IPS-11a (cell line): ENCODE data around the gene GDE1.
"Not testable (repeated sequence)": the region's sequence is repeated elsewhere in the genome, so short reads cannot be mapped to it uniquely, and the experiment has no call there.

ENCODE experiments used
- H3K4me3 ChIP-seq: one replicate; pipeline ENCODE4 v1.5.1; 2013; ENCODE audit warnings: low read depth, low read length, control low read depth

GDE1 gene, protein sequence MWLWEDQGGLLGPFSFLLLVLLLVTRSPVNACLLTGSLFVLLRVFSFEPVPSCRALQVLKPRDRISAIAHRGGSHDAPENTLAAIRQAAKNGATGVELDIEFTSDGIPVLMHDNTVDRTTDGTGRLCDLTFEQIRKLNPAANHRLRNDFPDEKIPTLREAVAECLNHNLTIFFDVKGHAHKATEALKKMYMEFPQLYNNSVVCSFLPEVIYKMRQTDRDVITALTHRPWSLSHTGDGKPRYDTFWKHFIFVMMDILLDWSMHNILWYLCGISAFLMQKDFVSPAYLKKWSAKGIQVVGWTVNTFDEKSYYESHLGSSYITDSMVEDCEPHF

DNA sequence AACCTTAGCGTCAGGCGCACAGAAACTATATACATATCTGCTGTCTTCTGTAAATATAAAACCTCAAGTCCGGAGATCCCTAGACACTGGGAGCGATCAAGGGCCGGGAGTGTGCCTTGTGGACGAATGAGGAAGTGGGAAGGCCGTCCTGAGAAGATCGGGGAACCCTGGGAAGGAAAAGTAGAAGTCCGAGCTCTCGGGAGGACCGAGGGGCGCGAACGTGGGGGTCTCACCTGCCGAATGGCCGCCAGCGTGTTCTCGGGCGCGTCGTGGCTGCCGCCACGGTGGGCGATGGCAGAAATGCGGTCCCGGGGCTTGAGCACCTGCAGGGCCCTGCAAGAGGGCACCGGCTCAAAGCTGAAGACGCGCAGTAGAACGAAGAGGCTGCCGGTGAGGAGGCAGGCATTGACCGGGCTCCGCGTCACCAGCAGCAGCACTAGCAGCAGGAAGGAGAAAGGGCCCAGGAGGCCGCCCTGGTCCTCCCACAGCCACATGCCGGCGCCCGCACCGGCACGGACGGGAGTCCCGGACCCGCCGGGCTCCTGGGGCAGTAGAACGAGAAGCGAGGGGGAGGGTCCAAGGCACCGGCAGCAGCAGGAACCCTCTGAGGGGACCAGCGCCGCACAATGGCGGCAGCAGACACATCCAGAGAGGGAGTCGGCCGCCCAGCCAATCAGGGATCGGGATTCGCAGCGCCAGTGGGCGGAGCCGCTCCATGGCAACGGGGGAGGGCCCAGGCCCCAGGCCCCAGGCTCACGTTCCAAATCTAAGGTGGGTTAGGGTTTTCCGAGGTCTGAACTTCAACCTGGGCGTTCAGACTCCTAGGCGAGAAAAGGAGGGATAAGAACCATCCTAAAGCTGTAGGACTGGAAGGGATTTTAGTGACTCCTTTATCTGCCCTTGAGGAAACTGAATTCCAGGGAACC lies at the start of gene GDE1:
Gene GDE1 (minus strand): TSS at position 628 of the 926 bp plus-strand sequence. CDS start 134 bp downstream, at position 494.
- H3K4me3 ChIP-seq, result peak within 1 kb of the TSS; percentile 82

DNA sequence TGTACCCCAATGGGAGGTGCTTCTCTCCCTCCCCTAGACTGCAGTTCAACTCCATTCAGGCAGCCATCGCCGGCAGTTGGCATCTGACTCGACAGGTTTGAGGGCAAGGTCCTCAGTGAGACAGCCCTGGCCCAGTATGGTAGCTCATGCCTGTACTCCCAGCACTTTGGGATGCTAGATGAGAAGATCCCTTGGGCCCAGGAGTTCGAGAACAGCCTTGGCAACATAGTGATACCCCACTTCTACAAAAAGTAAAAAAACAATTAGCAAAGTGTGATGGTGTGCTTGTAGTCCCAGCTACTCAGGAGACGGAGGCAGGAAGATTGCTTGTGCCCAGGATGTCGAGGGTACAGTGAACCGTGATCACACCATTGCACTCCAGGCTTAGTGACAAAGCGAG lies 45.7 kb upstream of the GDE1 start:
- H3K4me3 ChIP-seq, result no peak overlapping the region

DNA sequence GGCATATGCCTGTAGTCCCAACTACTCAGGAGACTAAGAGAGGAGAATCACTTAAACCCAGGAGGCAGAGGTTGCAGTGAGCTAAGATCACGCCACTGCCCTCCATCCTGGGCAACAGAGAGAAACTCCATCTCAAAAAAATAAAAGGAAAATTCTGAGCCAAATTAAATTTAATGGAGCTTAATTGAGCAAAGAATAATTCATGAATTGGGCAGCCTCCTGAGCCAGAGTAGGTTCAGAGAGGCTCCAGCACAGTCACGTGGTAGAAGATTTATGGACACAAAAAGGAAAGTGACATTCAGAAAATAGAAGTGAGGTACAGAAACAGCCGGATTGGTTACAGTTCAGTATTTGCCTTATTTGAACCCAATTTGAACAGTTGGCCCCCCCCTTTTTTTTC lies 44.5 kb upstream of the GDE1 start:
- no peak overlapping the region for H3K4me3 ChIP-seq

DNA sequence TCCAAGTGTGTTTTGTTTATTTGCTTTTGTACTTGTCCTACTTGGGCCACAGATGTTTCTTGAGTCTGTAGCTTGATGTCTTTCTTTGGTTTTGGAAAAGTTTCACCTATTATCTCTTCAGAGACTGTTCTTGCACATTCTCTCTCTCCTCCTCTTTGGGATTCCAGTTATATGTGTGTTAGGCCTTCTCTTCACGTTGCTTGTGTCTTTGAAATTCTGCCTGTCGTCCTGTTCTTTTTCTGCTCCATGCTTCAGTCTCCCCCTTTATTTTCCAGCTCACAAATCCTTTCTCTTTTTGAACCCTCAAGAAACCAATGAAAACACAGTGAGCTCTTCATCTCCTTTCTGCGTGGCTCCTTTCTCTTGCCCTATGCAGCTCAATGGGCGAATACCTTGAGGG lies 41.5 kb upstream of the GDE1 start:
- no peak overlapping the region for H3K4me3 ChIP-seq

DNA sequence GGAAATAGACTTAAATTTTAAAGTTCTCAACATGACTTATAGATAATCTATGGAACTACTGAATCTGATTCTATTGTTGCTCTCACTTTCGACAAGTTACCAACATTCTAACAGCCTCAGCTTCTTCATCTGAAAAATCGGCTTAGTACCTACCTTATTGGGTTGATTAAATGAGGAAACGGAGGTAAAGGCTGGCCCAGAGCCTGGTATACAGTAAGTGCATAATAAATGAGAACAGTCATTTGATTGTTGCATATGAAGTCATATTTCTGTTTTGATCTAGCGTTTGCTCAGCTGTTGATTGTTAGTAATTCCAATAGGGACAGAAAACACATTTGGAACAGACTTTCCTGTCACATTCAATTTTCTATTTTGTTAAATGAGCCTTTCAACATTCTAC lies 38.2 kb upstream of the GDE1 start:
- H3K4me3 ChIP-seq, result no peak overlapping the region

DNA sequence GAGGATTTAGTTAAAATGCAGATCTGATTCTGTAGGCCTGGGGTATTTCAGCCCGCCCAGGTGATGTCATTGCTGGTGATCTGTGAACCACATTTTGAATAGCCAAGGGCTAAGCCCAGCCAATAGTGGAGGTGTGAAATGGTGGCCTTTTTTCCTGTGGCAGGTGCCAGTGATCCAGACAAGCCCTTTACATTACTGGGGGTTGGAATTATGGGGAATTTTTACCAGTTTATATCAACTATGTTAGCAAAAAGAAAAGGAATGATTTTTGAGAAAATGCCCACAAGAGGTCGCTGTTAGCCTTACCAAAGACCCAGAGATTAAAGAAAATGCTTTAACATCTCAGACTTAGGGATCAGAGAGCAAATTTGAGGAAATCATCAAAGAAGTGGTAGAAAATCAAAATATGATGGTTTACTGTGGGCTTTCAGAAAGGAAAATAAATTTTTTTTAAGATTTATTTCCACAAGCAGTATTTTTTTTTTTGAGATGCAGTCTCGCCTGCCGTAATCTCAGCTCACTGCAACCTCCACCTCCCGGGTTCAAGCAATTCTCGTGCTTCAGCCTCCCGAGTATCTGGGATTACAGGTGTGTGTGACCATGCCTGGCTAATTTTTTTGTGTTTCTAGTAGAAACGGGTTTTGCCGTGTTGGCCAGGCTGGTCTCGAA lies 37.5 kb upstream of the GDE1 start:
- no peak overlapping the region for H3K4me3 ChIP-seq

DNA sequence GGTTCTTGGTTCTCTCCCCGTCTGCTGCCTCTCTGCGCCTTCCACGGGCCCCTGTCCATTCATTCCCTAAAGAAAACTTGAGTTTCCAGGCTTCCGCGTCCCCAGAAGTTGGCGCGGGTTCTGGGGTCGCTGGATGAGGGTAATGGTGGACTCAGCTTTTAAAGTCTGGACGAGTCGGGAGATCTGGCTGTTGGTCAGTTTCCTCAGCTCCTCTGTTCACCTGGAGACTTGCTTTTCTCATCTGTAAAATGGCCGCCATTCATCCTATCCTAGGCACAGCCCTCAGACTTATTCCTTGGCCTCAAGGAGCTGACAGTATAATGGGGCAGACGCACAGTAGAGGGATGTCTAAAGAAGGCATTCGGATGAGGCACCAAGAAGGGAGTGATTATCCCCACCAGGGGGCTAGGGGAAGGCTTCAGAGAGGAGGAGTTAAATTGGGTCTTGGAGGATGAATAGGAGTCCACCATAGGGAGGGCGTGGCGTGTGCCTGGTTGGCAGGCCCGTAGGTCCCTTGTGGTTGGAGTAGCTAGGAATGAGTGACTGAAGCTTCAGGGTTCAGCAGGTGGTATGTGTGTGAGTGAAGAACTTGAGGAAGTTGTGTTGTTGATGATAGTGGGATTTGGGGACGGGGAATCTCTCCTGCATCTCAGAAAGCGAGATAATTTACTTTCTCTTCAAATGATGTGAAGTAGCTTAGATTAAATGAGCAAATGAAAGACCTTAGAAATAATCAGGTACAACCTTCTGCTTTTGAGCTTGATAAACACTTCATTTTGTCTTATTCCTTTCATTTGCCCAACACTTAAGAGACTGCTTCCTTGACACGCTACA lies 34.3 kb upstream of the GDE1 start:
- H3K4me3 ChIP-seq, result peak overlapping the region; percentile 88

DNA sequence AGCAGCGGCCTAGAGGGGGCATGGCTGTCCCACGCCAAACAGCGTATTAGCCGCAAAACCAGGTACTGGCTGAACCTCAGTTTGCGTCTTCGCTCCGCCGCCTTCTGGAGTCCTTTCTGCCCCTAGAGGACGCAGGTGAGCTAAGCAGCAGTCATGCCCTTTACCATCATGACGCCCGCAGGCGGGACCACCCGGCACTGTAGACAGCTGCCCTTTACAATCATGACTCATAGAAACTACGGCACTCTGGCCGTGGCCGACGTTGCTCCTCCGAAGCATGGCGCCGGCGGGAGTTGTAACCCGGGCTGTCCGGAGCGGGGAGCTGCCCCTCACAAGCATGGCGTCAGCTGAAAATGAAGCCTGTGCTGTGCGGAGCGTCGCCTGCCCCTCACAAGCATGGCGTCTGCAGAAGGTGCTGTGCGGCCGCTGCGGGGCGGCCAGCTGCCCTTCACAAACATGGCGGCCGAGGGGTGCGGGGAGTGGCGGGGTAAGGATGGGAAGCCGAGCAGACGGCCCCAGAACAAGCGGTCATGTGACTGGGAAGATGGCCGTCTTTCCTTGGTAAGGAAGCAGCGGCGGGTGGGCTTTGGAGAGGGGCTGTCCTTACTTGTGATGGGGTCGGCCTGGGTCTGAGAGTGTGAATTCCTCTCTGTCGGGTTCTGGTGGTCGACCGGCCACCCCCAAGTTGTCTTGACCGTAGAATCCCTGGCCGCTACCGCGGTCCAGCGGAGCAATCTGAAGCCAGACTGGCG lies 33.5 kb upstream of the GDE1 start, which contains the start of gene VPS35L:
Gene VPS35L (plus strand): TSS at position 518 of the 752 bp plus-strand sequence. CDS start 27 bp downstream, at position 545.
- H3K4me3 ChIP-seq, result peak within 1 kb of the TSS; percentile 88

DNA sequence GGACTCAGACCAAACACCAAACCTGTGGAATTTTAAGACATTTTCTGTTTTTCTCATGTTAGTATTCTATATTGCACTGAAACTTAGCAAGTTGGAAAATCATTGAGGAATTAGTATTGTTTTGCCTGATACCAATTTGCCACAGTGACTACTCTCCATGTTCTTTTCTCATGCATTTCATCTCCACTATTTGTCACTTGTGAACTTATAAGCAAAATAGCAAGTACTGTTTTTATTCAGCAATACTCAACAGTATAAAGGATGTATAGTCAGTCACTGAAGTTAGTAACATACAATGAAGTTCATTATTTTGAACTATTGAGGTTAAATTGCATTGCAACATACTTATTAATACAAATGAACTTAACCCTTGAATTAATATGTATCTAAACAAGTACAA lies 27.8 kb upstream of the GDE1 start:
- H3K4me3 ChIP-seq, result no peak overlapping the region

DNA sequence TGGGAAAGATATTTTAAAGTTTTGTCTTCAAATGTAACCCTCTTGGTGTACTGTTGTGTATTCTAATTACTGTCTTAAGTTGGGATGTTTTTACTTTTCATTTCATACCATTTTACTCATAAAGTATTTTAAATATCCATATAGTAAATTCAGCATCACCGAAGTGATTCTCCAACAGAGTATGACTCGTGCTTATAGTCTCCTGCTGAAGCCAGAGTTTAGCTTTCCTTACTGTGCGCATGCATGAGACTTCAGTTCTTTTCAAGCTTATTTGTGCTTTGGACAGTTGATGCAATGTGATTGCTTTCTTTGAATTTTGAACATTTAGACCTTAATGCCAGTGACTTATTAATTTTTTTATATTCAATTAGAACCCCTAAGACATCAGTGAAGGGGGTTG lies 26.2 kb upstream of the GDE1 start:
- H3K4me3 ChIP-seq, result no peak overlapping the region

DNA sequence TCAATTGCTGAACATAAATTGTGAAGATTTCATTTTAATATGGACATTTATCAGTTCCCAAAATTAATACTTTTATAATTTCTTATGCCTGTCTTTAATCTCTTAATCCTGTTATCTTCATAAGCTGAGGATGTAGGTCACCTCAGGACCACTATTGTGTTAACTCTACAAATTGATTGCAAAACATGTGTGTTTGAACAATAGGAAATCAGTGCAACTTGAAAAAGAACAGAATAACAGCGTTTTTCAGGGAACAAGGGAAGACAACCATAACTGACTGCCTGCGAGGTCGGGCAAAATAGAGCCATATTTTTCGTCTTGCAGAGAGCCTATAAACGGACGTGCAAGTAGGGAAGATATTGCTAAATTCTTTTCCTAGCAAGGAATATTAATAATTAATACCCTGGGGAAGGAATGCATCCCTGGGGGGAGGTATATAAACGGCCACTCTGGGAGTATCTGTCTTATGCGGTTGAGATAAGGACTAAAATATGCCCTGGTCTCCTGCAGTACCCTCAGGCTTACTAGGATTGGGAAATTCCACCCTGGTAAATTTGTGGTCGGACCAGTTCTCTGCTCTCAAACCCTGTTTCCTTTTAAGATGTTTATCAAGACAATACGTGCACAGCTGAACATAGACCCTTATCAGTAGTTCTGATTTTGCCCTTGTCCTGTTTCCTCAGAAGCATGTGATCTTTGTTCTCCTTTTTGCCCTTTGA lies 21.5 kb upstream of the GDE1 start:
- not testable (repeated sequence) for H3K4me3 ChIP-seq

DNA sequence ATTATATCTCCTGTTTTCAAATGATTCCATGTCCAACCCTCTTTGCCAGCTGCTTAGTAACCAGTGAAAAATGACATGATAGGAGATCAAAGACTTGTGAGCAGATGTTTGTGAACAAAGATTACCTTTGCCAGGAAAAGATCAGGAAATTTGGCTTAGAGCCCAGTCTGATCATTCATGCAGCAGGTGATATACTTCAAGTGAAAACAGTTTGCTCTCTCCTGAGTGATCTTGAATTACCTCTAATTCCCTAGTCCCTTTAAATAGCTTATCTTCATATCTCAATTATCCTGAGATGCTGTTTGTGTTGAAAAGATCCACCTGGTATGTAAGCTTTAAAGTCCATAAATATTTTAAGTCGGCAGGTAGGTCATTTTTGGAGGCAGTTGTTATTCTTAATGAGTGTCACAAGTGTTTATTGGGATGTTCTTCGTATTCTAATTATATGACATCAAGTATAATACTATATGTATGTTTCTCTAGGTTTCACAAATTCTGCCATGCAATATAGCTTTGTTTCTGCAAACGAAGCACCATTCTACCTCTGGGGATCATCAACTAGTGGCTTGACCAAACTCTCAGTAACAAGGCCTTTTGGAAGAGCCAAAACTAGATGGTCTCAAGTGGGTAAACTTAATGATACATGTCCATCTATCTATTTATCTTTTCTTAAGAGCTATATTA lies 20.4 kb upstream of the GDE1 start:
- no peak overlapping the region for H3K4me3 ChIP-seq

DNA sequence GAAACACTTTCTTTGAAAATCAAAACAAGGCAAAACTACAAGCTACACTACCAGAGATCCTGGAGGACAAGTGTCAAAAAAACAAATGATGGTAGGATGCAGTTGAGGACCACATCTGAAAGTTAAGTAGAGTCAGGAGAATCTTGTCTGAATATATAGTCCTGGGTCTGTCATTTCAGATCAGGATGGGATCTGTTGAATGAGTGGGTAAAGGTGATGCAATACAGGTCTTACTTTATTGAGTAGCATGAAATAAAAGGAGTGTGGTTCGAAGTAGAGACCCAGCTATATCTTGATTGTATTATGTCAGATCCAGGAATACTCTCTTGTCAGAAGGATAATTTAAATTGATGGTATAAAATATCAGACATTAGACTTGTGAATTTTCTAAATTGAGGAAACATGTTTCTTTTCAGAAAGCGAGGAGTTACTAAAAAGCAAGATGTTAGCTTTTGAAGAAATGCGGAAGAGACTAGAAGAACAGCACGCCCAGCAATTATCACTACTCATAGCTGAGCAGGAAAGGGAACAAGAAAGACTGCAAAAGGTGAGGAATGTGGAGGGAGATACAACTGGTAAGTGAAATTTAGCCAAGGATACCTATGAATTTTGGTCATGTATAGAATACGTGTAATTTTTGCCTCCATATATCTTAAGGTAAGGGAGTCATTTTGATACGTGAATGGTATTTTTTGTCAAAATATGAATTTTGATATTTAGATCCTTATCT lies 18.5 kb upstream of the GDE1 start:
- H3K4me3 ChIP-seq, result no peak overlapping the region

DNA sequence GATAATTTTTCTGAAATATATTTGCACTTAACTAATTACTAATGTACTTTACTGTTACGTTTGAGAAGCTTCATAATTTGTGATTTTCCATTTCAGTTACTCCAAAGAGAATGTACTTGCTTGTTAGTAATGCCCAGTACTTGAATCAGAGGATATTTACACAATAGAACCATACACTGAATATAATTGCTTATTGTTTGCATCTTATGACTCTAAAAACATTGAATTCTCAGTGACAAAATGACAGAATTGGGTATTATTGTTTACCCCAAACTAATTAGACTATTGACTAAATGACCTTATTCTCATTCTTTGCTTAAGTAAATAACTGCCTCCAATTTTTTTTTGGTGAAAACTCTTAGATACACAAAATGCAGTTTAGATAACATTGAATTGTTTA lies 10.7 kb upstream of the GDE1 start:
- no peak overlapping the region for H3K4me3 ChIP-seq

DNA sequence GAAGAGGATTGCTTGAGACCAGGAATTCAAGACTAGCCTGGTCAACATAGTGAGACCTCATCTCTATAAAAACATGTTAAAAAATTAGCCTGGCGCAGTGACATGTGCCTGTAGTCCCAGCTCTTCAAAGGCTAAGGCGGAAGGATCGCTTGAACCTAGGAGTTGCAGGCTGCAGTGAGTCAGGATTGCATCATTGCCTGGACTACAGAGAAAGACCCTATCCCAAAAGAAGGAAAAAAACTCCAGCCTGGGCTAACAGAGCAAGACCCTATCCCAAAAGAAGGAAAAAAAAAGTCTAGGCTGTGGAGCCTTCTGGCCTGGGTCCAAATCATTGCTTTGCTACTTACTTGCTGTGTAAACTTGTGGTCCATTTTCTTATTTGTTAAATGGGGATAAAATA lies 6.8 kb upstream of the GDE1 start:
- H3K4me3 ChIP-seq, result no peak overlapping the region

DNA sequence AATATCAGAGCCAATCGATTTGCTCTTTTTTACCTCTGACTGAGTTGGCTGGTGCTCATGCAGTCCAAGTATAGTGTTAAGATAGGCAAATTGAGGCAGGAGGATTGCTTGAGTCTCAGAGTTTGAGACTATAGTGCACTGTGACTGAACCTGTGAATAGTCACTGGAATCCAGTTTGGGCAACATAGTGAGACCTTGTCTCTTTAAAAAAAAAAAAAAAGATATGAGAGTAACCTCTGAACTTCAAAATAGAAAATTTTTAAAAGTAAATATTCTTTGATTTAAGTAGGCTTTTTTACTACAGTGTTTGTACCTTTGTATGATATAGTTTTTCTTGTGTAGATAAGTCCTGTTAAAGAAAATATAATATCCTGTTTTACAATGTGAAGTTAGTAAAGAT lies 5.3 kb upstream of the GDE1 start:
- no peak overlapping the region for H3K4me3 ChIP-seq

DNA sequence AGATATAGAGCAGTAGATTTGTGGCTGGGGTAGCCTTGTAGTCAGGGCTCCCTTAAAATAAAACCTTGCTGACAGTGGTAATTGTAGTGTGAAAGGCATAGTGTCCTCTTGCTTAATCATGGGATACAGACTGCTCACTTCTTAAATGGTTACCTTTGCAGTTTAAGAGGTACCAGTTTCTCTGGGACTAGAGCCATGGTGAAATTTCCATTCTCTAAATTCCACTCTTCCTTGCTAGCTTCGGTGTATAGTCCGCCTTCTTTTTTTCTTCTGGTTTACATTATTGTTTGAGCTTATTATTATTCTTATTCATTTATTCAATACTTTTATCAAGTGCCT lies 3.5 kb upstream of the GDE1 start:
- H3K4me3 ChIP-seq, result peak overlapping the region; percentile 82
